ENCODE measurements around the gene CD8A. TPM values are rescaled to one million over a fixed set of nuclear protein-coding genes. Genes with fewer than 3 reads are reported as not detected.

The CD8A gene
- polyA plus RNA-seq, 3 donors, result 0.03 to 1.1 (median 0.88) TPM

DNA sequence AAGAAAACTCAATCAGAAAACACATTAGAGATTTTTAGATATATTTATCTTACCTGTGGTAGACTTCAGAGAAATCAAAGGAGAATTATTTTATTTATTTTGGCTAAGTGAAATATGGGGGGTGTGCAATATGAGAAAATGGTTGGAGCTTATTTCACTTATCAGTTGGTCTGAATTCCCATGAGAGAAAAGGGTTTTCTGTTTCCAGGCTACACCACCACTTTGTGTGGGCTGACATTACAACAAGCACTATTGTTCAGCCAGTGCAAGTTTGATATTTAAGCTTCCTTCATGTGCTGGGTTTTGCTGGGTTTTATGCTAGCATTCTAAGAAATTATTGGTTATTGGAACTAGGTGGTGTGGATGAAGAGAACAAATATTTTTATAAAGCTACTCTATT, 37.1 kb downstream of the CD8A start:
- Histone ChIP-seq H3K27ac (ENCODE audit: low read depth in 1 of 2, low read length in 2 of 2) (no peak overlapping the region), H2AFZ (ENCODE audit: insufficient read depth, low read depth, low read length, poor library complexity, severe bottlenecking) (no peak overlapping the region), H3K36me3 (replicated peaks in 1 of 2; ENCODE audit: control insufficient read depth in 1 of 2, insufficient read depth in 2 of 2, low read length in 2 of 2) (peaks cover 48 to 92% of the 10 kb centered on the region in 2 donors), H3K27me3 (ENCODE audit: control insufficient read depth in 2 of 2, insufficient read depth in 2 of 2, low read length in 2 of 2) (no peaks in the 10 kb centered on the region), H3K4me2 (replicated peaks; ENCODE audit: extremely low read depth, low read length, poor library complexity, severe bottlenecking) (no peak overlapping the region), H3K79me2 (ENCODE audit: insufficient read depth, low read length) (peaks cover 31% of the 10 kb centered on the region), H3K4me3 (replicated peaks in 1 of 3; ENCODE audit: low read depth in 2 of 3, low read length in 3 of 3) (no peak overlapping the region), H3K4me1 (ENCODE audit: control insufficient read depth in 1 of 2, insufficient read depth in 2 of 2, low read length in 2 of 2) (no peaks in the 10 kb centered on the region), H3K9ac (ENCODE audit: insufficient read depth, low read length, poor library complexity, severe bottlenecking) (no peak overlapping the region), H3K9me3 (replicated peaks in 1 of 2; ENCODE audit: control insufficient read depth in 1 of 2, insufficient read depth in 1 of 2, low read length in 2 of 2) (peaks cover 5 to 18% of the 10 kb centered on the region in 2 donors), H4K20me1 (ENCODE audit: insufficient read depth, low read length) (peaks cover 80% of the 10 kb centered on the region)
- Mint-ChIP-seq H3K36me3 (peaks cover 80 to 96% of the 10 kb centered on the region in 2 donors), H3K4me1 (no peaks in the 10 kb centered on the region), H3K4me3 (no peak overlapping the region), H3K27ac (no peak overlapping the region), H3K9me3 (peaks cover 12 to 21% (median 17%) of the 10 kb centered on the region in 7 donors), H3K27me3 (ENCODE audit: low read depth in 3 of 3) (no peaks in the 10 kb centered on the region)
- TF ChIP-seq CTCF (IDR thresholded peaks at IDR 0.05), result no peak
- intact Hi-C loops (cut with micrococcal nuclease), result no loop called here
- no peak for DNase-seq

DNA sequence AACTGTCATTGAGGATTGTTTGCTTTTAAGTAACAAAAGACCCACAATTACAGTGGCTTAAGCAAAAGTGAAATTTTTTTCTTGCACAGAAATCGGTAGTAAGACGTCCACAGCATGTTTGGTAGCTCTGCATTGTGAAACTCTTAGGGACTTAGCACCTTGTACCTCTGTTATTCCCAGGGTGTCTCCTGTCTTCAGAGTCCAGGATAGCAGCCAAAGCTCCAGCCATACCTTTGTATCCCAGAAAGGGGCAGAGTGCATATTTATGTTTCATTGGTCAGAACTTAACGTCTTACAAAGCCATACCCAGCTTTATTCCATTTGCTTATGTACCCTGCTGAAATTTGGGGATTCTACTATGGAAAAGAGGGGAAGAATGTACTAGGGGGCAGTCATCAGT, 37.8 kb downstream of the CD8A start:
- Mint-ChIP-seq H3K4me3 (no peak overlapping the region), H3K27me3 (ENCODE audit: low read depth in 3 of 3) (no peaks in the 10 kb centered on the region), H3K36me3 (peaks cover 78 to 91% of the 10 kb centered on the region in 2 donors), H3K27ac (no peak overlapping the region), H3K9me3 (peaks cover 12 to 21% (median 17%) of the 10 kb centered on the region in 7 donors), H3K4me1 (peaks cover 3% of the 10 kb centered on the region)
- Histone ChIP-seq H3K9me3 (replicated peaks in 1 of 2; ENCODE audit: control insufficient read depth in 1 of 2, insufficient read depth in 1 of 2, low read length in 2 of 2) (peaks cover 5 to 18% of the 10 kb centered on the region in 2 donors), H2AFZ (ENCODE audit: insufficient read depth, low read depth, low read length, poor library complexity, severe bottlenecking) (no peak overlapping the region), H3K9ac (ENCODE audit: insufficient read depth, low read length, poor library complexity, severe bottlenecking) (no peak overlapping the region), H3K36me3 (replicated peaks in 1 of 2; ENCODE audit: control insufficient read depth in 1 of 2, insufficient read depth in 2 of 2, low read length in 2 of 2) (peaks cover 48 to 92% of the 10 kb centered on the region in 2 donors), H3K27me3 (ENCODE audit: control insufficient read depth in 2 of 2, insufficient read depth in 2 of 2, low read length in 2 of 2) (no peaks in the 10 kb centered on the region), H3K79me2 (ENCODE audit: insufficient read depth, low read length) (peaks cover 37% of the 10 kb centered on the region), H3K4me1 (ENCODE audit: control insufficient read depth in 1 of 2, insufficient read depth in 2 of 2, low read length in 2 of 2) (peaks cover 0 to 4% of the 10 kb centered on the region in 2 donors), H4K20me1 (ENCODE audit: insufficient read depth, low read length) (peaks cover 83% of the 10 kb centered on the region), H3K27ac (ENCODE audit: low read depth in 1 of 2, low read length in 2 of 2) (no peak overlapping the region), H3K4me3 (replicated peaks in 1 of 3; ENCODE audit: low read depth in 2 of 3, low read length in 3 of 3) (no peak overlapping the region), H3K4me2 (replicated peaks; ENCODE audit: extremely low read depth, low read length, poor library complexity, severe bottlenecking) (no peak overlapping the region)
- intact Hi-C loops (cut with micrococcal nuclease), result no loop called here
- DNase-seq, result no peak
- TF ChIP-seq CTCF (IDR thresholded peaks at IDR 0.05), result no peak
- WGBS (ENCODE audit: insufficient coverage), result 100% methylated on average over 2 of the region's 3 CpGs
